ENCODE measurements around the gene CLDN14.

CLDN14 gene

GRCh38 chr21:36429947-36430546 lies 49.9 kb downstream of the CLDN14 start:
- TF ChIP-seq, protein P1, sequence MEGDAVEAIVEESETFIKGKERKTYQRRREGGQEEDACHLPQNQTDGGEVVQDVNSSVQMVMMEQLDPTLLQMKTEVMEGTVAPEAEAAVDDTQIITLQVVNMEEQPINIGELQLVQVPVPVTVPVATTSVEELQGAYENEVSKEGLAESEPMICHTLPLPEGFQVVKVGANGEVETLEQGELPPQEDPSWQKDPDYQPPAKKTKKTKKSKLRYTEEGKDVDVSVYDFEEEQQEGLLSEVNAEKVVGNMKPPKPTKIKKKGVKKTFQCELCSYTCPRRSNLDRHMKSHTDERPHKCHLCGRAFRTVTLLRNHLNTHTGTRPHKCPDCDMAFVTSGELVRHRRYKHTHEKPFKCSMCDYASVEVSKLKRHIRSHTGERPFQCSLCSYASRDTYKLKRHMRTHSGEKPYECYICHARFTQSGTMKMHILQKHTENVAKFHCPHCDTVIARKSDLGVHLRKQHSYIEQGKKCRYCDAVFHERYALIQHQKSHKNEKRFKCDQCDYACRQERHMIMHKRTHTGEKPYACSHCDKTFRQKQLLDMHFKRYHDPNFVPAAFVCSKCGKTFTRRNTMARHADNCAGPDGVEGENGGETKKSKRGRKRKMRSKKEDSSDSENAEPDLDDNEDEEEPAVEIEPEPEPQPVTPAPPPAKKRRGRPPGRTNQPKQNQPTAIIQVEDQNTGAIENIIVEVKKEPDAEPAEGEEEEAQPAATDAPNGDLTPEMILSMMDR (IDR thresholded peaks at IDR 0.05; ENCODE audit: insufficient read depth, missing control alignments) = no peak
- no peak for FAIRE-seq
- DNase-seq (ENCODE audit: insufficient read length, low spot score) = no peak

- TF ChIP-seq, protein P1 (IDR thresholded peaks at IDR 0.05; ENCODE audit: insufficient read depth, missing control alignments) = no peak
- no peak for FAIRE-seq
- no peak for DNase-seq (ENCODE audit: insufficient read length, low spot score)
Measured at GRCh38 chr21:36428761-36429432, 51.0 kb downstream of the CLDN14 start.

GRCh38 chr21:36427502-36427901 lies 52.4 kb downstream of the CLDN14 start:
- FAIRE-seq = no peak
- TF ChIP-seq, protein P1 (IDR thresholded peaks at IDR 0.05; ENCODE audit: insufficient read depth, missing control alignments) = no peak
- DNase-seq (ENCODE audit: insufficient read length, low spot score) = no peak

DNA sequence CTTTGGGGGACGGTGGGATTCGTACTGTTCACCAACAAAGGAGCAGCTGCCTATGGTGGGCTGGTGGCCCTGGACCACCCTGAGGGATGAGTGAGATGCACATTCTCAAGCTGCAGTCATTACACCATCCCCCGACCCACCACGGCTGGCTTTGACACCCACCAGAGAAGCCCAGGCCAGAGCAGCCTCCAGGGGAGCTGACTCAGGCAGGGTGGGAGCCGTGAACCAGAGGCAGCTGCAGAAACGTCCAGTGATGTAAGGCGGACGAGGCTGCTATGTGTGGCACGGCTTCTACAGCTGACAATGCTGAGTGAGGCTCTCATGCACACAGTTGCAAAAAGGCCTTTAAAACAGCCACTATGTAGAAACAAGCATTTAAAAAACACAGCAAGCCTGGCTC lies 54.6 kb downstream of the CLDN14 start:
- TF ChIP-seq, protein P1 (IDR thresholded peaks at IDR 0.05; ENCODE audit: insufficient read depth, missing control alignments) = no peak
- no peak for FAIRE-seq

DNA sequence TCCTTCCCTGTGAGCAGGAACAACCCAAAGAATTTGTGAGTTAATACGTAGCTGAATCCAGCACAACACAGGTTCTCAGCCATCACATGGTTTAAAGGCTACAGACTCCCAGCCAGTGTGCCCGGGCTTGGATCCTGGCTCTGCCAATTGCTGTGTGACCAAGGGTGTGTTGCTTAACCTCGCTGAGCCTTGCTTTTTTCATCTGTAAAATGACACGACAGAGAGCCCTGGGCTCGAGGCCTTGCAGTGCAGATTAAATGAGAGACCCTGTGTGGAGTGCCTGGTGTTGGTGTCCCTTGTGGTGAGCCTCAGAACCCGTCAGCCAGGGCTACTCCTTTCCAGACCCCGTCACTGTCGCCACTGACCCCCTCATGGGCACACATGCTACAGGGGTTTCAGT lies 55.3 kb downstream of the CLDN14 start:
- FAIRE-seq (no peak), DNase-seq (ENCODE audit: insufficient read length, low spot score) (no peak)
- TF ChIP-seq, protein P1 (IDR thresholded peaks at IDR 0.05; ENCODE audit: insufficient read depth, missing control alignments) = no peak

More for the DNA sequence above, 54.6 kb downstream of the CLDN14 start:
- DNase-seq (ENCODE audit: insufficient read length, low spot score) = no peak

GRCh38 chr21:36423771-36424433 lies 56.0 kb downstream of the CLDN14 start:
- FAIRE-seq (no peak), DNase-seq (ENCODE audit: insufficient read length, low spot score) (no peak)
- TF ChIP-seq, protein P1 (IDR thresholded peaks at IDR 0.05; ENCODE audit: insufficient read depth, missing control alignments) = no peak
